B cell (primary cell): ENCODE results near the gene MTF1. TPM values are rescaled to one million over a fixed set of nuclear protein-coding genes. Genes with fewer than 3 reads are reported as not detected.
A peak's percentile ranks its signal among the peaks of the same experiment; 100 is the strongest.

Experiments
- ATAC-seq: fragments of 200-7000 bp; cut with Tn5 transposase; one replicate; pipeline ENCODE4 v1.10.0; 2021; ENCODE audit warnings: low read depth, mild to moderate bottlenecking, moderate number of reproducible peaks, moderate library complexity
- CTCF ChIA-PET: fragments of 350-600 bp; sonication (Branson Sonifier 250); formaldehyde crosslinking; loops from one replicate; lab custom pipeline; 2021; ENCODE audit warnings: antibody characterized with exemption, inconsistent platforms; lab: Charles Lee
- POLR2A ChIA-PET: fragments of 350-600 bp; sonication (Branson Sonifier 250); formaldehyde crosslinking; loops from one replicate; lab custom pipeline; 2021; ENCODE audit warnings: antibody characterized with exemption; lab: Charles Lee
- DNase-seq: peaks from one replicate; pipeline ENCODE4 v3.0.0; 2013
- H2AFZ ChIP-seq: 2 replicates; pipeline ENCODE4 v1.6.1; 2012; ENCODE audit warnings: mild to moderate bottlenecking, low read depth, low read length; ENCODE audit not compliant: insufficient read depth, poor library complexity, severe bottlenecking
- H3K27ac ChIP-seq, 2 donors: 1 replicate in 1 of 2; 2 replicates in 1 of 2; pipeline ENCODE4 v1.5.1; 2012 to 2013; ENCODE audit warnings: low read length in 2 of 2, mild to moderate bottlenecking in 2 of 2, moderate library complexity in 1 of 2
- H3K27me3 ChIP-seq, 4 experiments: fragments of 200-600 bp in 1 of 4; sonication (generic) in 1 of 4; replicated peaks in 1 of 4; 1 replicate in 2 of 4; 2 replicates in 2 of 4; pipeline versions ENCODE4 v1.6.1 to v1.7.0; 2013 to 2016; ENCODE audit warnings: low read length in 3 of 4, mild to moderate bottlenecking in 2 of 4, mixed read lengths in 1 of 4, moderate library complexity in 1 of 4; ENCODE audit not compliant: insufficient read depth in 4 of 4, control insufficient read depth in 3 of 4; ENCODE audit errors: control extremely low read depth in 1 of 4
- H3K36me3 ChIP-seq, 2 experiments: replicated peaks in 1 of 2; 1 replicate in 1 of 2; 2 replicates in 1 of 2; pipeline versions ENCODE4 v1.6.1 to v1.7.1; 2013; ENCODE audit warnings: low read length in 1 of 2; ENCODE audit not compliant: insufficient read depth in 2 of 2, control insufficient read depth in 1 of 2; ENCODE audit errors: control extremely low read depth in 1 of 2, extremely low read depth in 1 of 2
- H3K4me1 ChIP-seq, 2 donors: fragments of 200-600 bp in 1 of 2; sonication (generic) in 1 of 2; 1 replicate in 1 of 2; 2 replicates in 1 of 2; pipeline versions ENCODE4 v1.5.1 to v1.6.1; 2013 to 2017; ENCODE audit warnings: low read length in 2 of 2; ENCODE audit not compliant: control insufficient read depth in 2 of 2, insufficient read depth in 2 of 2
- H3K4me2 ChIP-seq: replicated peaks from 2 replicates; pipeline ENCODE3; 2012; ENCODE audit warnings: mild to moderate bottlenecking, low read depth, low read length; ENCODE audit not compliant: poor library complexity, severe bottlenecking
- H3K4me3 ChIP-seq, 5 experiments: fragments of 200-600 bp in 1 of 5; sonication (generic) in 1 of 5; 1 replicate in 3 of 5; 2 replicates in 2 of 5; pipeline versions ENCODE4 v1.5.1 to v1.7.0; 2011 to 2016; ENCODE audit warnings: low read length in 4 of 5, mild to moderate bottlenecking in 4 of 5, low read depth in 2 of 5, control low read depth in 1 of 5, moderate library complexity in 1 of 5; ENCODE audit not compliant: insufficient read depth in 1 of 5; ENCODE audit errors: control extremely low read depth in 1 of 5, extremely low read depth in 1 of 5
- H3K79me2 ChIP-seq: fragments of 200-600 bp; sonication (generic); one replicate; pipeline ENCODE4 v1.6.0; 2016; ENCODE audit warnings: low read length; ENCODE audit not compliant: control insufficient read depth, insufficient read depth
- H3K9ac ChIP-seq: fragments of 200-600 bp; sonication (generic); 2 replicates; pipeline ENCODE4 v1.6.1; 2017; ENCODE audit warnings: mild to moderate bottlenecking, low read length, moderate library complexity
- H3K9me3 ChIP-seq, 3 donors: one replicate each; pipeline versions ENCODE4 v1.6.1 to v1.7.1; 2013; ENCODE audit warnings: low read length in 2 of 3; ENCODE audit not compliant: control insufficient read depth in 2 of 3, insufficient read depth in 1 of 3; ENCODE audit errors: control extremely low read depth in 1 of 3
- H4K20me1 ChIP-seq: 2 replicates; pipeline ENCODE4 v1.6.0; 2012; ENCODE audit warnings: mild to moderate bottlenecking, low read length; ENCODE audit not compliant: insufficient read depth, control insufficient read depth, poor library complexity, severe bottlenecking
- H3K27ac Mint-ChIP-seq: one replicate; pipeline ENCODE4 v1.8.0; 2021; ENCODE audit warnings: mixed read lengths
- H3K27me3 Mint-ChIP-seq: one replicate; pipeline ENCODE4 v1.8.0; 2021; ENCODE audit warnings: mixed read lengths
- H3K4me1 Mint-ChIP-seq: one replicate; pipeline ENCODE4 v1.8.0; 2021; ENCODE audit warnings: mixed read lengths
- H3K4me3 Mint-ChIP-seq: one replicate; pipeline ENCODE4 v1.8.0; 2021; ENCODE audit warnings: mixed read lengths
- H3K9me3 Mint-ChIP-seq: one replicate; pipeline ENCODE4 v1.8.0; 2022; ENCODE audit warnings: mixed read lengths; ENCODE audit not compliant: insufficient read depth
- CTCF ChIP-seq: fragments of 200-600 bp; IDR thresholded peaks from one replicate; pipeline ENCODE4 v1.8.0; 2022; ENCODE audit warnings: antibody characterized with exemption, mild to moderate bottlenecking
- EZH2 ChIP-seq: IDR thresholded peaks from 2 replicates; pipeline ENCODE4 v1.6.1; 2012; ENCODE audit warnings: borderline replicate concordance, low read depth, mild to moderate bottlenecking, moderate library complexity, low read length; ENCODE audit not compliant: insufficient read depth, poor library complexity, severe bottlenecking
- WGBS: methylation state at CpG from one replicate; pipeline ENCODE4 v1.1.5; 2013; ENCODE audit warnings: missing lambda C conversion rate; ENCODE audit not compliant: insufficient coverage; 5-methylcytosine and 5-hydroxymethylcytosine counted together
- intact Hi-C: fragments of 100-400 bp; cut with micrococcal nuclease; formaldehyde crosslinking; loops from one replicate; pipeline ENCODE4 v1.10.0; 2022
- polyA plus RNA-seq: library from polyadenylated mRNA; depleted of rRNA; stranded (reverse); fragments of >200 nt; gene quantifications from 2 replicates; pipeline ENCODE4 v1.2.3, GENCODE V29; 2012
- total RNA-seq, 2 donors: library from RNA; stranded (reverse); fragments of 120-200 nt in 1 of 2; gene quantifications; 1 replicate in 1 of 2; 2 replicates in 1 of 2; pipeline versions ENCODE4 v1.2.3 to v1.2.4, GENCODE V29; 2013 to 2022

Gene MTF1
- total and polyA plus RNA-seq, 2 donors (not counting 1 experiment from before 2014, with no cell fraction given): 6.2 to 36.7 TPM

DNA sequence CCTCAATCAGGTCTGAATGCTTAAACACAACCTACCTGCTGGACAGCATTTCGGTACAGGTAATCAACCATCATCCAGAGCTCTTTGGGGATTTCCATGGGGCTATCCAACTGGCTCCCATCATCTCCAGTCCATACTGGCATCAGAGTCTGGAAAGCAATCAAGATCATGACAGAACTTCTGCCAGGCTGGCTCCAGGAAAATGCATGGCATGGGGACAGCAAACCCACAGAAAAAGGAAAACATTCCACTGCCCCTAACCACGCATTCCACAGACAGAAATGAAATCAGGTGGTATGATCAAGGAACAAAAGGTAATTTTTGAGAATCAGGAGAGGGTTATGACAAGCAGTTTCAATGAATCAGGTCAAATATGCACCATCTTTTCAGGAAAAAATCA is 9.1 kb upstream of the MTF1 start:
- no peak overlapping the region for H3K27ac ChIP-seq
- no peaks in the 10 kb centered on the region for H3K79me2 ChIP-seq
- CTCF ChIA-PET: no interaction called here
- no peak overlapping the region for H3K9ac ChIP-seq
- no peaks in the 10 kb centered on the region for H3K9me3 Mint-ChIP-seq
- H3K4me1 Mint-ChIP-seq: no peaks in the 10 kb centered on the region
- POLR2A ChIA-PET: no interaction called here
- peaks cover 24 to 47% of the 10 kb centered on the region in 2 experiments for H3K36me3 ChIP-seq
- 91% methylated on average over 1 of the region's 2 CpGs for WGBS
- ATAC-seq (no peak), DNase-seq (no peak)
- H4K20me1 ChIP-seq: no peaks in the 10 kb centered on the region
- H2AFZ ChIP-seq: no peak overlapping the region
- no peaks in the 10 kb centered on the region for H3K4me1 ChIP-seq
- no peaks in the 10 kb centered on the region for H3K27me3 Mint-ChIP-seq
- no peak overlapping the region for H3K4me2 ChIP-seq
- H3K27me3 ChIP-seq: no peaks in the 10 kb centered on the region
- H3K27ac Mint-ChIP-seq: peak overlapping the region; percentile 34
- H3K4me3 Mint-ChIP-seq: no peak overlapping the region
- TF ChIP-seq EZH2 (no peak), CTCF (no peak)
- intact Hi-C loops: no loop called here
- no peak overlapping the region for H3K4me3 ChIP-seq
- no peaks in the 10 kb centered on the region for H3K9me3 ChIP-seq

DNA sequence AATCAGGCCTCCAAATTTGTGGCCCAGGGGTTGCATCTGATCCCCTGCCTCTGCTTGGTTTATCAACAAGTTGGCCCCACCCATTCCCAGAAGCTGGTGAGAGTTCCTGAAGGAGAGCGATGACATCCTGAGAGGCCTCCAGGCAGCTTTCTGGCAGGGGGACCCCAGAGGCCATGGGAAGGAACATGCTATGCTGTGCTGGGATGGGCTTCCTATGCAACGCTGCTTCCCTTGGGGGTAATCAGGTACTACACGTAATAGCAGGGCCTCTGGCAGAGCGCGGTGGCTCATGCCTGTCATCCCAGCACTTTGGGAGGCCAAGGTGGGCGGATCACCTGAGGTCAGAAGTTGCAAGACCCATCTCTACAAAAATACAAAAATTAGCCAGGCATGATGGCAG is 8.4 kb upstream of the MTF1 start:
- peaks cover 20 to 41% of the 10 kb centered on the region in 2 experiments for H3K36me3 ChIP-seq
- H3K4me3 ChIP-seq: no peak overlapping the region
- ChIA-PET CTCF (no interaction called here), POLR2A (no interaction called here)
- Mint-ChIP-seq H3K4me3 (no peak overlapping the region), H3K4me1 (no peaks in the 10 kb centered on the region), H3K9me3 (no peaks in the 10 kb centered on the region), H3K27me3 (no peaks in the 10 kb centered on the region), H3K27ac (no peak overlapping the region)
- no peak overlapping the region for H3K9ac ChIP-seq
- TF ChIP-seq EZH2 (no peak), CTCF (no peak)
- H3K27ac ChIP-seq: no peak overlapping the region
- intact Hi-C loops: no loop called here
- H3K4me2 ChIP-seq: no peak overlapping the region
- no peaks in the 10 kb centered on the region for H3K9me3 ChIP-seq
- H3K4me1 ChIP-seq: no peaks in the 10 kb centered on the region
- 100% methylated on average over 6 of the region's 6 CpGs for WGBS
- no peaks in the 10 kb centered on the region for H3K79me2 ChIP-seq
- no peak for DNase-seq
- ATAC-seq: no peak
- H2AFZ ChIP-seq: no peak overlapping the region
- no peaks in the 10 kb centered on the region for H3K27me3 ChIP-seq
- no peaks in the 10 kb centered on the region for H4K20me1 ChIP-seq
